Epithelial cell of proximal tubule (primary cell): ENCODE results near the gene MALT1. TPM values are rescaled to one million over a fixed set of nuclear protein-coding genes. Genes with fewer than 3 reads are reported as not detected.
A peak's percentile ranks its signal among the peaks of the same experiment; 100 is the strongest.

ENCODE experiments used
- DNase-seq: peaks from one replicate; pipeline ENCODE4 v3.0.0-alpha.2; 2011; ENCODE audit warnings: low read depth
- H3K4me3 ChIP-seq: 2 replicates; pipeline ENCODE4 v1.5.1; 2011; ENCODE audit warnings: low read depth, mild to moderate bottlenecking, low read length
- total RNA-seq: library from RNA; depleted of rRNA; stranded (reverse); fragments of >200 nt; gene quantifications from 2 replicates; pipeline ENCODE4 v1.2.3, GENCODE V29; 2015
- TF ChIP-seq, protein P1 (sequence below): conservative IDR thresholded peaks from 2 replicates; pipeline ENCODE4 v1.5.1; 2012; ENCODE audit warnings: low read depth, mild to moderate bottlenecking, low read length

The MALT1 gene
- total RNA-seq, 1 donor from 2014 or later, result 47.7 TPM

DNA sequence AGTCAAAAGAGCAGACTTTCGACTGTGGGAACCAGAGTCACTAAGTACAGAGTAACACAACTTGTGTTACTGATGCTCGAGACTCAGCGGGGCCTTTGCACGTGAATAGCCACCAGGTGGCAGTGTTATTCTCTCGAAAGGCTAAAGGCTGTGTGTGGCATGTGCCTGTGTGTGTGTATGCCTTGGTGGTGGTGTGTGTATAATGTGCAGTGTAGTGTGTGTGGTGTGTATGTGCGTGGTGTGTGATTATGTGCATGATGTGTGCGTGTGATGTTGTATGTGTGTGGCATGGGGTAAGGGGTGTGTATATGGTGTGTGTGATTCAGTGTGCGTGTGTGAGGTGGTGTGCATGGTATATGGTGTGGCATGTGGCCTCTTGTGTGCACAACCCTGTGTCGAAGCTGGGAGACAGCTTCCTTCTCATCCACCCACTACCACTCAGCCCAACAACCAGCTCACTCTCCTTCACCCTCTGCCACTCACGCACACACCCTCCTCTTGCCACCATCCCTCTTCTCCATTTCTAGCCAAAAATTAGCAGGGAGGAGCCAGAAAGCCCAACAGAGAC lies 110.4 kb downstream of the MALT1 start:
- no peak overlapping the region for H3K4me3 ChIP-seq
- DNase-seq, result no peak
- TF ChIP-seq, protein P1, sequence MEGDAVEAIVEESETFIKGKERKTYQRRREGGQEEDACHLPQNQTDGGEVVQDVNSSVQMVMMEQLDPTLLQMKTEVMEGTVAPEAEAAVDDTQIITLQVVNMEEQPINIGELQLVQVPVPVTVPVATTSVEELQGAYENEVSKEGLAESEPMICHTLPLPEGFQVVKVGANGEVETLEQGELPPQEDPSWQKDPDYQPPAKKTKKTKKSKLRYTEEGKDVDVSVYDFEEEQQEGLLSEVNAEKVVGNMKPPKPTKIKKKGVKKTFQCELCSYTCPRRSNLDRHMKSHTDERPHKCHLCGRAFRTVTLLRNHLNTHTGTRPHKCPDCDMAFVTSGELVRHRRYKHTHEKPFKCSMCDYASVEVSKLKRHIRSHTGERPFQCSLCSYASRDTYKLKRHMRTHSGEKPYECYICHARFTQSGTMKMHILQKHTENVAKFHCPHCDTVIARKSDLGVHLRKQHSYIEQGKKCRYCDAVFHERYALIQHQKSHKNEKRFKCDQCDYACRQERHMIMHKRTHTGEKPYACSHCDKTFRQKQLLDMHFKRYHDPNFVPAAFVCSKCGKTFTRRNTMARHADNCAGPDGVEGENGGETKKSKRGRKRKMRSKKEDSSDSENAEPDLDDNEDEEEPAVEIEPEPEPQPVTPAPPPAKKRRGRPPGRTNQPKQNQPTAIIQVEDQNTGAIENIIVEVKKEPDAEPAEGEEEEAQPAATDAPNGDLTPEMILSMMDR, result peak; percentile 84

DNA sequence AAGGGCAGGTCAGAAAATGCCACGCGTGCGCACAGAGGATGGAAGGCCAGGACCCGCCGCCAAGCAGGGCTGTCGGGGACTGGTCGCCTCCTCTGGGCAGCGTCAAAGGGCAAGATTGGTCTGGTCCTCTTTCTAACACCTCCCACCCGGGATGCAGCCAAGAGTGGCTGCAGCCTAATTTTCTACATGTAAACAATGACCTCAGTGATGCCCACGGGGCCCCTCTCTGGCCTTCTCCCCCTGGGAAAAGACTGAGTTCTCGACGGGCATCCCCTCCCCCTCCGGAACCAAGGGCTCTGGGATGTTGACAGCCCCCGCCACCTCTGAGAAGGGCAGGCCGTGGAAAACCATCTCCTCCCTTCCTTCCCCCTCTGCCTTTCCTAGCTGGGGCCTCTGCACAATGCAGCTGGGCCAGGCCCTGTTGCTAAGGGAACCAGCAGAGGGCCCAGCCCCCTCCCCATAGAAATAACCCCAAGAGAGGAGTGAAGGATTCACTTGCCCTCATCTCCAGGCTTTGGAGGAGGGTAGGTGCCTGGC lies 113.4 kb downstream of the MALT1 start:
- TF ChIP-seq, protein P1, result no peak
- no peak overlapping the region for H3K4me3 ChIP-seq
- DNase-seq, result no peak

DNA sequence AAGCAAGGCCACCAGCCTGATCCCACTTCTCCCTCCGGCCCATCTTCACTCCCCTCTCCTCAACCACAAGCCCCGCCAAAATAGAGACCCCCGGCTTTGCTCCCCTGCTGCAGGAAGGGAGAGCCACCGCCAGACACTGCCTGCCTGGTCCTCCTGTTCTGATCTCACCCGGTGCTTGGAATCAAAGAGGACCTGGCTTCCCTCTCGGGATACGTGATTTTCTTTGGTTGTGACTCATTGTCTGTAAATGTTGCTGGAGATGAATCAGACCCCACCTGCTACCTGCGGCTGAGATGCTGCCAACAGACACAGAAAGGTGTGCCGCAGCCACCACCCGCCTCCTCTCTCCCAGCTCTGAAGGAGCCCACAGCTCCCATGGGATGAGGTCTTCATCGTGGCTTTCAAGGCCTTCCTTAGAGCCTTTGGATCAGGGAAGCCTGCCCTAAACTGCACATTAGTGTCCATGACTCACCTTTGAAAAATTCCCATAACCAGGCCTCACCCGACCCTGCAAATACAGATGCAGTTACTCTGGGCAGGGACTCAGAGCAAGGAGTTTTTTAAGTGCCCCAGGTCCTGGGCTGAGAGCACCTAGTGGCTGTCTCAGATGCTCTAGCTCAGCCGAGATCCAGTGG lies 114.0 kb downstream of the MALT1 start:
- TF ChIP-seq, protein P1, result peak; percentile 24
- no peak overlapping the region for H3K4me3 ChIP-seq
- peak; percentile 59 for DNase-seq

DNA sequence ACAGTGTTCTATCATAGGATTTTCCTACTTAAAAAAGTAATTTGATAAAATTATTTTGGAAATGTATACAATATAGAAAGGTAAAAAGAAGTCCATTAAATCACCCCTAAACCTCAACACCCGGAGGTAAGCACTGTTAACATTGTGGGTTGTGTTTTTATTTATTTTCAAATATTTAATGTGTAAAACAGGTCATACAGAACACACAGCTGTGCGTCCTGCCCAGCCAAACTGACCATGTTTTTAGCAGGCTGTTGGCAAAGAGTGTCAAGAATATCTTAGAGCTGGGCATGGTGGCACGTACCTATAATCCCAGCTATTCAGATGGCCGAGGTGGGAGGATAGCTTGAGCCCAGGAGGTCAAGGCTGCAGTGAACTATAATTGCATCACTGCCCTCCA lies 114.6 kb downstream of the MALT1 start:
- DNase-seq, result no peak
- H3K4me3 ChIP-seq, result no peak overlapping the region
- TF ChIP-seq, protein P1, result no peak

DNA sequence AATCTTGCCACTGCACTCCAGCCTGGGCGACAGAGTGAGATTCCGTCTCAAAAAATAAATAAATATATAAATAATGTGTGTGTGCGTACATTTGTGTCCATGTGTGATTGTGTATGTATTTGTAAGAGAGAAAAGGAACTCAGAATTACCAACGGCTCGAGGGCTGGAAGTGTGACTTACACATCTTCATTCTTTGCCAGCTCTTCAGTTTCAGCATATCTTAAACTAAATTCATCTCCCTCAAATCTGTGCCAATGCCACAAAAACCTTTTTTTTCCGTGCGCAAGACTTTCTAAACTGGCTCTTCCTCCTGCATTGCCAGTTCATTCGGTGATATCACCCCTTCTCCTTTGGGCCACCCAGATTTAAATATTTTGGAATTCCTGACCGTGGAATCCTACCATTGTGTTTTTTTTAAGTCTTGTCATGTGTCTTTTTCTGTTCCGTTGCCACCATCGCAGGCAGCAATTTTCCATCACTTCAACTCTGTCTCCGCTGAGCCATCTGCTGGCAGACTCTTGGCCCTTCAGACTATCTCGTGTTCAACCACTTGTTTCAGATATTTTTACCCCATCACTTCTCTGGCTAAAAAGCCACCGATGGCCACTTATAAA lies 116.4 kb downstream of the MALT1 start:
- TF ChIP-seq, protein P1, result no peak
- no peak overlapping the region for H3K4me3 ChIP-seq
- no peak for DNase-seq

DNA sequence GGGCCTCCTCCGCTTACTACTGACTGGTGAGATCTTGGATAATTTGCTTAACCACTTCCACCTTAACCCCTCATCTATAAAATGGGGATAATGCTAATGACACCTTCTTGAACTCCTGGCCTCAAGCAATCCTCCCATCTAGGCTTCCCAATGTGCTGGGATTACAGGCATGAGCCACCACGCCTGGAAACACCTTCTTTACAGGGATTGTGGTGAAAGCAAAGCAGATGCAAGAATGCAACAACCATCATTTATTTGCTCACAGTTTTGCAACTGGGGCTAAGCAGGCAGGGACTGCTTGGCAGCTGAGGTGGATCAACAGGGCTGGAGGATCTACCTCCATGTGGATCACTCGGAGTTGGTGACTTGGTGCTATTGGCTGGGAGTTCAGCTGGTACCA lies 117.2 kb downstream of the MALT1 start:
- TF ChIP-seq, protein P1, result no peak
- H3K4me3 ChIP-seq, result no peak overlapping the region
- DNase-seq, result no peak
